Metanephros (tissue), 1 donor: ENCODE results near the gene IDH3A. TPM values are rescaled to one million over a fixed set of nuclear protein-coding genes. Genes with fewer than 3 reads are reported as not detected.

Experiments
- total RNA-seq: library from RNA; depleted of rRNA; stranded (reverse); fragments of >200 nt; gene quantifications from one replicate; pipeline ENCODE4 v1.2.3, GENCODE V29; 2014

The IDH3A gene
- 32.4 TPM for total RNA-seq

GRCh38 chr15:78149068-78149804 lies at the start of gene IDH3A:
Gene IDH3A (plus strand): TSS chr15:78149362. CDS start chr15:78149404, 42 bp downstream.

GRCh38 chr15:78131295-78132061 lies 17.7 kb upstream of the IDH3A start, which contains the start of gene CIB2:
Gene CIB2 (minus strand): TSS chr15:78131445. CDS start chr15:78131215, 230 bp downstream.

Other genes with a start within 250 kb of the IDH3A start
- gene TBC1D2B, start 71.7 kb upstream of the IDH3A start, total RNA-seq = 39.1 TPM
- not detected for gene SH2D7, start 56.8 kb upstream of the IDH3A start, total RNA-seq
- 14.0 TPM for gene CIB2, start 17.9 kb upstream of the IDH3A start, total RNA-seq
- 1.4 TPM for gene ACSBG1, start 85.2 kb downstream of the IDH3A start, total RNA-seq
- gene DNAJA4, start 115.2 kb downstream of the IDH3A start, total RNA-seq = 32.1 TPM
- 57.4 TPM for gene SKIC8, start 150.2 kb downstream of the IDH3A start, total RNA-seq
- gene CRABP1, start 191.0 kb downstream of the IDH3A start, total RNA-seq = 13.6 TPM